DND-41 (cell line): ENCODE measurements around the gene TRIM56.
"Not testable (repeated sequence)": the region's sequence is repeated elsewhere in the genome, so short reads cannot be mapped to it uniquely, and the experiment has no call there.

Source experiments
- ATAC-seq: fragments of 200-7000 bp; cut with Tn5 transposase; 3 replicates; pipeline ENCODE4 v1.9.1; 2021; ENCODE audit warnings: low read depth; ENCODE audit not compliant: insufficient read depth
- DNase-seq: peaks from one replicate; pipeline ENCODE4 v3.0.0-alpha.2; 2020
- H2AFZ ChIP-seq: 2 replicates; pipeline ENCODE4 v1.6.0; 2012; ENCODE audit warnings: low read depth, low read length
- H3K27ac ChIP-seq: 2 replicates; pipeline ENCODE4 v1.5.1; 2012; ENCODE audit warnings: low read length, inconsistent platforms
- H3K27me3 ChIP-seq: fragments of 200-600 bp; sonication (generic); 2 replicates; pipeline ENCODE4 v1.6.0; 2012; ENCODE audit warnings: low read length, mild to moderate bottlenecking, inconsistent platforms; ENCODE audit not compliant: insufficient read depth, poor library complexity
- H3K36me3 ChIP-seq: 2 replicates; pipeline ENCODE4 v1.5.1; 2012; ENCODE audit warnings: low read length, inconsistent platforms; ENCODE audit not compliant: insufficient read depth
- H3K4me1 ChIP-seq: 2 replicates; pipeline ENCODE4 v1.5.1; 2012; ENCODE audit warnings: mild to moderate bottlenecking, low read length; ENCODE audit not compliant: insufficient read depth
- H3K4me2 ChIP-seq: 2 replicates; pipeline ENCODE4 v1.6.0; 2012; ENCODE audit warnings: mild to moderate bottlenecking, moderate library complexity, low read length, inconsistent platforms; ENCODE audit not compliant: insufficient read depth
- H3K4me3 ChIP-seq, 2 experiments: fragments of 200-600 bp in 1 of 2; shearing (Covaris generic) in 1 of 2; 2 replicates each; pipeline ENCODE4 v1.5.1; 2012 to 2016; ENCODE audit warnings: inconsistent platforms in 2 of 2, low read length in 2 of 2, mild to moderate bottlenecking in 2 of 2, low read depth in 1 of 2, moderate library complexity in 1 of 2
- H3K79me2 ChIP-seq: 2 replicates; pipeline ENCODE4 v1.6.0; 2012; ENCODE audit warnings: low read length, inconsistent platforms; ENCODE audit not compliant: insufficient read depth
- H3K9ac ChIP-seq: 2 replicates; pipeline ENCODE4 v1.6.0; 2012; ENCODE audit warnings: low read depth, mild to moderate bottlenecking, inconsistent platforms, low read length, moderate library complexity
- H3K9me3 ChIP-seq: 2 replicates; pipeline ENCODE4 v1.5.1; 2012; ENCODE audit warnings: low read length, moderate library complexity, mild to moderate bottlenecking, inconsistent platforms; ENCODE audit not compliant: insufficient read depth, severe bottlenecking
- H4K20me1 ChIP-seq: 2 replicates; pipeline ENCODE4 v1.6.0; 2012; ENCODE audit warnings: low read length; ENCODE audit not compliant: insufficient read depth
- EZH2 ChIP-seq: IDR thresholded peaks from 3 replicates; pipeline ENCODE4 v1.6.1; 2012; ENCODE audit warnings: borderline replicate concordance, low read depth, mild to moderate bottlenecking, moderate library complexity, low read length, inconsistent platforms; ENCODE audit not compliant: severe bottlenecking
- TF ChIP-seq, protein P1 (sequence below): IDR thresholded peaks from 2 replicates; pipeline ENCODE4 v1.5.1; 2012; ENCODE audit warnings: borderline replicate concordance, low read length, moderate library complexity, mild to moderate bottlenecking; ENCODE audit not compliant: poor library complexity, severe bottlenecking; ENCODE audit errors: extremely low read depth

TRIM56 gene

GRCh38 chr7:101119876-101120275 lies 34.6 kb downstream of the TRIM56 start:
- no peaks in the 10 kb centered on the region for H3K36me3 ChIP-seq
- no peaks in the 10 kb centered on the region for H3K9me3 ChIP-seq
- no peak overlapping the region for H3K4me3 ChIP-seq
- H3K27ac ChIP-seq: no peak overlapping the region
- no peak for DNase-seq
- TF ChIP-seq, protein P1, sequence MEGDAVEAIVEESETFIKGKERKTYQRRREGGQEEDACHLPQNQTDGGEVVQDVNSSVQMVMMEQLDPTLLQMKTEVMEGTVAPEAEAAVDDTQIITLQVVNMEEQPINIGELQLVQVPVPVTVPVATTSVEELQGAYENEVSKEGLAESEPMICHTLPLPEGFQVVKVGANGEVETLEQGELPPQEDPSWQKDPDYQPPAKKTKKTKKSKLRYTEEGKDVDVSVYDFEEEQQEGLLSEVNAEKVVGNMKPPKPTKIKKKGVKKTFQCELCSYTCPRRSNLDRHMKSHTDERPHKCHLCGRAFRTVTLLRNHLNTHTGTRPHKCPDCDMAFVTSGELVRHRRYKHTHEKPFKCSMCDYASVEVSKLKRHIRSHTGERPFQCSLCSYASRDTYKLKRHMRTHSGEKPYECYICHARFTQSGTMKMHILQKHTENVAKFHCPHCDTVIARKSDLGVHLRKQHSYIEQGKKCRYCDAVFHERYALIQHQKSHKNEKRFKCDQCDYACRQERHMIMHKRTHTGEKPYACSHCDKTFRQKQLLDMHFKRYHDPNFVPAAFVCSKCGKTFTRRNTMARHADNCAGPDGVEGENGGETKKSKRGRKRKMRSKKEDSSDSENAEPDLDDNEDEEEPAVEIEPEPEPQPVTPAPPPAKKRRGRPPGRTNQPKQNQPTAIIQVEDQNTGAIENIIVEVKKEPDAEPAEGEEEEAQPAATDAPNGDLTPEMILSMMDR: no peak
- TF ChIP-seq EZH2: no peak
- H3K4me2 ChIP-seq: no peak overlapping the region
- H3K4me1 ChIP-seq: peaks cover 9% of the 10 kb centered on the region
- H3K79me2 ChIP-seq: no peaks in the 10 kb centered on the region
- no peak for ATAC-seq
- H3K9ac ChIP-seq: no peak overlapping the region
- H2AFZ ChIP-seq: no peak overlapping the region
- H4K20me1 ChIP-seq: 0 out of 2 replicates have a peak, but pooled peaks cover 2% of the 10 kb centered on the region
- H3K27me3 ChIP-seq: no peaks in the 10 kb centered on the region

DNA sequence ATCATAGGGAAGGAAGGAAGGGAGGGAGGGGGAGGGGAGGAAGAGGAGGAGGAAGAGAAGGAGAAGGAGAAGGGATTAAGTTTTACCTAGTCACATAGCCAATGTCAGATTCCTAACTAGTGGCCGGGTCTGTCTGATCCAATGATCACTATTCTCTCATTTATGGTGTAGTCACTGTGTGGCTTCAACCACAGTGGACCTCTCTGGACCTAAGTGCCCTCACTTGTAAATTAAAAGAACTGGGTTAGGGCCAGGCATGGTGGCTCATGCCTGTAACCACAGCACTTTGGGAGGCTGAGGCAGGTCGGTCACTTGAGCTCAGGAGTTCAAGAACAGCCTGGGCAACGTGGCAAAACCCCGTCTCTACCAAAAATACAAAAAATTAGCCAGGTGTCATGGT lies 35.0 kb downstream of the TRIM56 start:
- Histone ChIP-seq H3K36me3 (no peaks in the 10 kb centered on the region), H3K9me3 (no peaks in the 10 kb centered on the region), H3K27ac (no peak overlapping the region), H3K4me2 (no peak overlapping the region), H3K9ac (no peak overlapping the region), H3K79me2 (no peaks in the 10 kb centered on the region), H2AFZ (no peak overlapping the region), H4K20me1 (0 out of 2 replicates have a peak, but pooled peaks cover 3% of the 10 kb centered on the region), H3K4me3 (no peak overlapping the region), H3K4me1 (peaks cover 13% of the 10 kb centered on the region), H3K27me3 (no peaks in the 10 kb centered on the region)
- ATAC-seq (no peak), DNase-seq (no peak)
- TF ChIP-seq, protein P1: no peak
- TF ChIP-seq EZH2: no peak

DNA sequence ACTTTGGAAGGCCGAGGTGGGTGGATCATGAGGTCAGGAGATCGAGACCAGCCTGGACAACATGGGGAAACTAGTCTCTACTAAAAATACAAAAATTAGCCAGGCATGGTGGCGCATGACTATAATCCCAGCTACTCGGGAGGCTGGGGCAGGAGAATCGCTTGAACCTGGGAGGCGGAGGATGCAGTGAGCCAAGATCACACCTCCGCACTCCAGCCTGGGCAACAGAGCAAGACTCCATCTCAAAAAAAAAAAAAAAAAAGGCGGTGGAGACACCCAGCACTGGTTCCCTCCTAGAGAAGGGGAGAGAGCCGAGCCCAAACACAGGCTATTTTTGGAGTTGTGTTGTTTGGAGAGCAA lies 36.3 kb downstream of the TRIM56 start:
- H3K27ac ChIP-seq, H4K20me1 ChIP-seq, H2AFZ ChIP-seq, H3K36me3 ChIP-seq, H3K9ac ChIP-seq, H3K4me2 ChIP-seq, DNase-seq, H3K27me3 ChIP-seq, H3K4me3 ChIP-seq, H3K9me3 ChIP-seq, H3K79me2 ChIP-seq, ATAC-seq: not testable (repeated sequence)
- H3K4me1 ChIP-seq: peaks cover 26% of the 10 kb centered on the region

- DNase-seq: no peak
These were observed 37.0 kb downstream of the TRIM56 start for GRCh38 chr7:101121991-101122932.

More at GRCh38 chr7:101121991-101122932, 37.0 kb downstream of the TRIM56 start:
- H3K4me1 ChIP-seq: peaks cover 33% of the 10 kb centered on the region
- H3K79me2 ChIP-seq: no peaks in the 10 kb centered on the region
- no peak overlapping the region for H3K27ac ChIP-seq
- H4K20me1 ChIP-seq: 0 out of 2 replicates have a peak, but pooled peaks cover 3% of the 10 kb centered on the region
- H3K36me3 ChIP-seq: no peaks in the 10 kb centered on the region
- no peak overlapping the region for H3K9ac ChIP-seq
- no peak overlapping the region for H3K4me3 ChIP-seq
- no peaks in the 10 kb centered on the region for H3K27me3 ChIP-seq
- no peak overlapping the region for H3K4me2 ChIP-seq
- ATAC-seq: no peak
- no peaks in the 10 kb centered on the region for H3K9me3 ChIP-seq
- H2AFZ ChIP-seq: no peak overlapping the region
- TF ChIP-seq, protein P1: no peak
- TF ChIP-seq EZH2: no peak
